ENCODE measurements around the gene RBP7. TPM values are rescaled to one million over a fixed set of nuclear protein-coding genes. Genes with fewer than 3 reads are reported as not detected.
"Not testable (repeated sequence)": the region's sequence is repeated elsewhere in the genome, so short reads cannot be mapped to it uniquely, and the experiment has no call there.

The RBP7 gene
- total RNA-seq, 4 donors from 2014 or later = 4.5 to 35.6 (median 17.8) TPM

GRCh38 chr1:10020086-10020485, 23.1 kb downstream of the RBP7 start:
- no peak overlapping the region for H3K4me3 ChIP-seq
- no peaks in the 10 kb centered on the region for H3K27me3 ChIP-seq
- no peaks in the 10 kb centered on the region for H3K9me3 ChIP-seq
- WGBS, 2 donors (ENCODE audit: low coverage in 1 of 2) = 85 to 95% methylated on average over 3 of the region's 3 CpGs
- H3K4me1 ChIP-seq = peaks cover 0 to 9% (median 4%) of the 10 kb centered on the region in 3 donors
- no peak overlapping the region for H3K27ac ChIP-seq
- no peak for ATAC-seq
- TF ChIP-seq CTCF (IDR thresholded peaks at IDR 0.05) (no peak), POLR2A (IDR thresholded peaks at IDR 0.05) (no peak), POLR2AphosphoS5 (IDR thresholded peaks at IDR 0.05) (no peak), EP300 (IDR thresholded peaks at IDR 0.05) (no peak)
- no peaks in the 10 kb centered on the region for H3K36me3 ChIP-seq

- WGBS, 2 donors (ENCODE audit: low coverage in 1 of 2) = 50 to 67% methylated on average over 2 of the region's 2 CpGs
Observed at GRCh38 chr1:10020678-10021077, 23.6 kb downstream of the RBP7 start.

DNA sequence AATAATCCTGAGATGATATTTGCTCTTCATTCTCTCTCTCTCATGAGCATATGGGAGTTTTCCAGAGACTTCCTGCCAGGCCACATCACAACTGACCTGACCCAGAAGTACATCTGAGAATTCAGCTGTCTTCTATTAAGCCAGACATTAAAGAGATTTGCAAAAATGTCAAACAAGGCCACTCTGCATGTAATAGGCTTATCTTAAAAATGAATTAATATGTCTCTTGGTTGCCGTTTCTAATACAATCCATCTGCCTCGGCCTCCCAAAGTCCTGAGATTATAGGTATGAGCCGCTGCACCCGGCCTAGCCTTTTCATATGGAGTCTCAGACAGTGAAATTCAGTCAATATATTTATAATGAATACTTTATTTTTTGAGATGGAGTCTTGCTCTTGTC, 25.0 kb downstream of the RBP7 start:
- H3K27me3 ChIP-seq, H3K27ac ChIP-seq, H3K9me3 ChIP-seq, H3K4me3 ChIP-seq, H3K4me1 ChIP-seq, ATAC-seq, H3K36me3 ChIP-seq: not testable (repeated sequence)
- 67 to 71% methylated on average over 4 of the region's 4 CpGs for WGBS, 2 donors (ENCODE audit: low coverage in 1 of 2)

More at GRCh38 chr1:10020678-10021077, 23.6 kb downstream of the RBP7 start:
- H3K27me3 ChIP-seq, H3K27ac ChIP-seq, ATAC-seq, H3K4me3 ChIP-seq, H3K9me3 ChIP-seq, H3K4me1 ChIP-seq, H3K36me3 ChIP-seq: not testable (repeated sequence)

DNA sequence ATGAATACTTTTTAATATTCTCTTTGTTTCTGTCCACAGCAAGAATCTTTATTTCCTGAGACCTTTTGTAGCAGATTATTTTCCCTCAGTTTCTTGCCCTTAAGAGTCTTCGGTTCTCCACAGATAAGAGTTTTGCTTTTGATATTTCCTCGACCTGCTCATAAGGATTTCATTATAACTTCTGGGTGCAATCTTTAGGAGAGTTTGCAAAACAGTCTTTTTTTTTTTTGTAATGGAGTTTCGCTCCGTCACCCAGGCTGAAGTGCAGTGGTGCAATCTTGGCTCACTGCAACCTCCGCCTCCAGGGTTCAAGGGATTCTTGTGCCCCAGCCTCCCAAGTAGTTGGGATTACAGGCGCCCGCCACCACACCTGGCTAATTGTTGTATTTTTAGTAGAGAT, 25.6 kb downstream of the RBP7 start:
- no peak for ATAC-seq

GRCh38 chr1:10025354-10025753, 28.3 kb downstream of the RBP7 start:
- Histone ChIP-seq H3K9me3 (no peaks in the 10 kb centered on the region), H3K4me3 (no peak overlapping the region), H3K36me3 (no peaks in the 10 kb centered on the region), H3K4me1 (no peaks in the 10 kb centered on the region), H3K27me3 (no peaks in the 10 kb centered on the region), H3K27ac (no peak overlapping the region)
- no peak for TF ChIP-seq POLR2A (IDR thresholded peaks at IDR 0.05)
- TF ChIP-seq EP300 (IDR thresholded peaks at IDR 0.05) = no peak
- TF ChIP-seq POLR2AphosphoS5 (IDR thresholded peaks at IDR 0.05) = no peak
- no peak for TF ChIP-seq CTCF (IDR thresholded peaks at IDR 0.05)
- 78 to 100% methylated on average over 1 to 2 of the region's 2 CpGs for WGBS, 2 donors (ENCODE audit: low coverage in 1 of 2)
- ATAC-seq = no peak

More for the DNA sequence above, 25.6 kb downstream of the RBP7 start:
- H3K36me3 ChIP-seq = no peaks in the 10 kb centered on the region
- H3K27me3 ChIP-seq = no peaks in the 10 kb centered on the region
- H3K4me3 ChIP-seq = no peak overlapping the region
- no peaks in the 10 kb centered on the region for H3K9me3 ChIP-seq
- H3K27ac ChIP-seq = no peak overlapping the region
- WGBS, 2 donors (ENCODE audit: low coverage in 1 of 2) = 82 to 89% methylated on average over 4 to 7 of the region's 7 CpGs
- H3K4me1 ChIP-seq = no peaks in the 10 kb centered on the region
- no peak for TF ChIP-seq POLR2A (IDR thresholded peaks at IDR 0.05)
- no peak for TF ChIP-seq POLR2AphosphoS5 (IDR thresholded peaks at IDR 0.05)
- no peak for TF ChIP-seq CTCF (IDR thresholded peaks at IDR 0.05)

DNA sequence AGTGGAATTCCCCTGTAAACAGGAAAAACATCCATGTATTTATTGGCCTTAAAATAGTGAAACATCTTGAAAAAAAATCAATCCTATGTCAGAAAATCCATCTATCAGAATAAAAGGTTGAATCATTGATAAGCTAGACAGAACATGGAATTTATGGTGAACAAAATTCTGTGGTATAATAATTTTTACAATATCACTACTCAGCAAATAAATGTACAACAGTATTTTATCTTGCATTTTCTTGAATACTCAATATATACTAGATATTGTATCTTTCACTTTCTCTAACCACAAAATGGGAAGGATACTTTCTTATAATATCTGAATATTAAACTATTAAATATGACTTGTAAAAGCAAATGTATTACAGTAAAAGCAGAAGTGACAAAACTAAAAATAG, 30.0 kb downstream of the RBP7 start:
- Histone ChIP-seq H3K36me3 (no peaks in the 10 kb centered on the region), H3K27me3 (no peaks in the 10 kb centered on the region), H3K9me3 (no peaks in the 10 kb centered on the region), H3K4me3 (no peak overlapping the region), H3K4me1 (peaks cover 0 to 2% (median 0%) of the 10 kb centered on the region in 3 donors), H3K27ac (no peak overlapping the region)
- no peak for ATAC-seq
- TF ChIP-seq POLR2A (IDR thresholded peaks at IDR 0.05) (no peak), CTCF (IDR thresholded peaks at IDR 0.05) (no peak), EP300 (IDR thresholded peaks at IDR 0.05) (no peak), POLR2AphosphoS5 (IDR thresholded peaks at IDR 0.05) (no peak)

- not testable (repeated sequence) for H3K27me3 ChIP-seq, ATAC-seq, H3K36me3 ChIP-seq, H3K27ac ChIP-seq, H3K4me3 ChIP-seq, H3K9me3 ChIP-seq, H3K4me1 ChIP-seq
- WGBS, 2 donors (ENCODE audit: low coverage in 1 of 2) = 85% methylated on average over 3 of the region's 24 CpGs; no CpG with 5 or more reads in 1 of the 2 donors
Observed at GRCh38 chr1:10028956-10029500, 32.0 kb downstream of the RBP7 start.
